Keratinocyte (primary cell): ENCODE data around the gene TUBGCP6. TPM values are rescaled to one million over a fixed set of nuclear protein-coding genes. Genes with fewer than 3 reads are reported as not detected.

Source experiments
- DNase-seq: peaks from one replicate; pipeline ENCODE4 v3.0.0-alpha.2; 2011; ENCODE audit warnings: low read depth, missing footprints, low spot score
- FAIRE-seq: peaks from 2 replicates; lab custom pipeline; 2011; peaks lifted over from hg19 to GRCh38; lab: Jason Lieb, UNC
- H2AFZ ChIP-seq: 2 replicates; pipeline ENCODE4 v1.6.0; 2012; ENCODE audit warnings: low read length, control low read depth, inconsistent platforms; ENCODE audit not compliant: control insufficient read depth
- H3K27ac ChIP-seq: 2 replicates; pipeline ENCODE4 v1.5.1; 2011; ENCODE audit warnings: low read length; ENCODE audit not compliant: control insufficient read depth, insufficient read depth
- H3K27me3 ChIP-seq: 3 replicates; pipeline ENCODE4 v1.6.0; 2011; ENCODE audit warnings: low read length; ENCODE audit not compliant: control insufficient read depth, insufficient read depth; ENCODE audit errors: extremely low read depth
- H3K36me3 ChIP-seq, 2 experiments: 2 replicates in 1 of 2; 3 replicates in 1 of 2; pipeline ENCODE4 v1.5.1; 2011; ENCODE audit warnings: low read length in 2 of 2, mild to moderate bottlenecking in 1 of 2; ENCODE audit not compliant: control insufficient read depth in 2 of 2, insufficient read depth in 2 of 2; ENCODE audit errors: extremely low read depth in 1 of 2
- H3K4me1 ChIP-seq: 3 replicates; pipeline ENCODE4 v1.5.1; 2011; ENCODE audit warnings: low read length; ENCODE audit not compliant: control insufficient read depth, insufficient read depth; ENCODE audit errors: extremely low read depth
- H3K4me2 ChIP-seq: 3 replicates; pipeline ENCODE4 v1.6.0; 2011; ENCODE audit warnings: low read depth, low read length; ENCODE audit not compliant: control insufficient read depth, insufficient read depth; ENCODE audit errors: extremely low read depth
- H3K4me3 ChIP-seq, 3 experiments: fragments of 200-600 bp in 1 of 3; sonication (generic) in 1 of 3; 2 replicates in 2 of 3; 3 replicates in 1 of 3; pipeline ENCODE4 v1.5.1; 2011 to 2016; ENCODE audit warnings: low read length in 3 of 3, mild to moderate bottlenecking in 3 of 3, control low read depth in 2 of 3, inconsistent platforms in 1 of 3, low read depth in 1 of 3, mixed read lengths in 1 of 3, mixed run types in 1 of 3, moderate library complexity in 1 of 3; ENCODE audit not compliant: control insufficient read depth in 2 of 3, insufficient read depth in 2 of 3; ENCODE audit errors: extremely low read depth in 1 of 3
- H3K79me2 ChIP-seq: 2 replicates; pipeline ENCODE4 v1.6.0; 2012; ENCODE audit warnings: low read length; ENCODE audit not compliant: control insufficient read depth, insufficient read depth
- H3K9ac ChIP-seq: 3 replicates; pipeline ENCODE4 v1.6.0; 2011; ENCODE audit warnings: low read length; ENCODE audit not compliant: control insufficient read depth, insufficient read depth; ENCODE audit errors: extremely low read depth
- H3K9me1 ChIP-seq: 3 replicates; pipeline ENCODE4 v1.6.0; 2011; ENCODE audit warnings: low read length; ENCODE audit not compliant: control insufficient read depth, insufficient read depth; ENCODE audit errors: extremely low read depth
- H3K9me3 ChIP-seq: 2 replicates; pipeline ENCODE4 v1.5.1; 2012; ENCODE audit warnings: low read depth, low read length; ENCODE audit not compliant: control insufficient read depth
- H4K20me1 ChIP-seq: 3 replicates; pipeline ENCODE4 v1.6.0; 2011; ENCODE audit warnings: low read length; ENCODE audit not compliant: control insufficient read depth, insufficient read depth; ENCODE audit errors: extremely low read depth
- EZH2 ChIP-seq: IDR thresholded peaks from one replicate; pipeline ENCODE4 v1.6.1; 2012; ENCODE audit warnings: inconsistent platforms, mild to moderate bottlenecking, low read length, moderate library complexity
- dilution Hi-C: fragments of 300-500 bp; cut with MboI; formaldehyde crosslinking; loops from one replicate; pipeline ENCODE4 v1.7.0; 2020; ENCODE audit warnings: low sequenced_read_pairs; ENCODE audit not compliant: extremely low pct_ligation_motif_present
- polyA plus RNA-seq, 5 experiments: library from polyadenylated mRNA; depleted of rRNA in 3 of 5; stranded (reverse) in 3 of 5; stranded (forward) in 1 of 5; unstranded in 1 of 5; fragments of >200 nt; gene quantifications; 1 replicate in 1 of 5; 2 replicates in 3 of 5; 3 replicates in 1 of 5; pipeline versions ENCODE4 v1.2.1 to v1.2.3, GENCODE V29; 2011 to 2012; ENCODE audit warnings: missing spikeins in 2 of 5, low read depth in 1 of 5, low replicate concordance in 1 of 5
- TF ChIP-seq, protein P1 (sequence below), 3 experiments: IDR thresholded peaks in 1 of 3; conservative IDR thresholded peaks in 1 of 3; optimal IDR thresholded peaks in 1 of 3; 2 replicates in 2 of 3; 3 replicates in 1 of 3; pipeline versions ENCODE3 to v1.5.1; 2011; ENCODE audit warnings: low read length in 3 of 3, mild to moderate bottlenecking in 3 of 3, moderate library complexity in 2 of 3, control low read depth in 1 of 3, inconsistent platforms in 1 of 3; ENCODE audit not compliant: insufficient read depth in 2 of 3; ENCODE audit errors: extremely low read depth in 1 of 3

TUBGCP6 gene
- polyA plus RNA-seq, 1 donor (not counting 4 experiments of a cell fraction or from before 2014, with no cell fraction given), result 10.1 TPM

DNA sequence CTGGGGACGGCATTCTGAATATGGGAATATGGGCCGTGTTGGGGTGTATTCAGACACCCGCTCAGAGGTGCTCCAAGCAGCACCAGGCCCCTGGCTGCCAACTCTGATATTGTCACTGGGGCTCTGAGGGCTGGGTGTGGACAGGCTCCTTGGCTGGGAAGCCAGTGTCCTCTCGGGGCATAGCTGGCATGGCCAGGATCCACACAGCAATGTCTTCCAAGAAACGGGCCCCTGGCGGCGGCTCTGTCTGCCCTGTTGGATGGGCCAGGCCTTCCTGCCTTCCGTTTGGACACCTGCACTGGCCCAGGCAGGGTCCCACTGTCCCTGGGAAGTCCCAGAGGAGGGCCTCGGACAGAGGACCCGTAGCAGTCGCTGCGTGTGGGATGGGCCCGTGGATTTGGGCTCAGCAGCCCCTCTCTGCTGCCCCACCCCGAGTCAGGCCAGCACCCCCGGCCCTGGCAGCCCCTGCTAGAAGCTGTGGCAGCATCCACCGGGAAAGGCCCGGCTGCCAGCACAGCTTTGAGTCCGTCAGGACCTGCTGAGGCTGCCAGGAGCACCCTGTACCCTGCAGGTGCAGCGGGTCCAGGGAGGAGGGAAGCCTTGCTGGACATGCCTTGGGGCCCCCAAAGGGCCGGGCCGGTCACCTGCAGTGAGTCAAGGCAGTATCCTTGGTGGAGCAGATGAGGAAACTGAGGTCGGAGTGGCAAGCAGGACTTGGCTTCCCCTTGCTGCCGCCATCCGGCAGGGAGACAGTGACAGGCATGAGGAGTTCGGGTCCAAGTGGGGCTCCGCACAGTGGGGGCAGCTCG lies 70.2 kb downstream of the TUBGCP6 start:
- Histone ChIP-seq H4K20me1 (no peaks in the 10 kb centered on the region), H3K4me2 (no peak overlapping the region), H3K4me1 (no peaks in the 10 kb centered on the region), H3K27ac (no peak overlapping the region), H3K9me1 (no peaks in the 10 kb centered on the region), H3K9me3 (no peaks in the 10 kb centered on the region), H3K9ac (no peak overlapping the region), H2AFZ (no peak overlapping the region), H3K27me3 (peaks cover 5% of the 10 kb centered on the region), H3K4me3 (no peak overlapping the region), H3K36me3 (no peaks in the 10 kb centered on the region), H3K79me2 (no peaks in the 10 kb centered on the region)
- TF ChIP-seq EZH2, result no peak
- TF ChIP-seq, protein P1, sequence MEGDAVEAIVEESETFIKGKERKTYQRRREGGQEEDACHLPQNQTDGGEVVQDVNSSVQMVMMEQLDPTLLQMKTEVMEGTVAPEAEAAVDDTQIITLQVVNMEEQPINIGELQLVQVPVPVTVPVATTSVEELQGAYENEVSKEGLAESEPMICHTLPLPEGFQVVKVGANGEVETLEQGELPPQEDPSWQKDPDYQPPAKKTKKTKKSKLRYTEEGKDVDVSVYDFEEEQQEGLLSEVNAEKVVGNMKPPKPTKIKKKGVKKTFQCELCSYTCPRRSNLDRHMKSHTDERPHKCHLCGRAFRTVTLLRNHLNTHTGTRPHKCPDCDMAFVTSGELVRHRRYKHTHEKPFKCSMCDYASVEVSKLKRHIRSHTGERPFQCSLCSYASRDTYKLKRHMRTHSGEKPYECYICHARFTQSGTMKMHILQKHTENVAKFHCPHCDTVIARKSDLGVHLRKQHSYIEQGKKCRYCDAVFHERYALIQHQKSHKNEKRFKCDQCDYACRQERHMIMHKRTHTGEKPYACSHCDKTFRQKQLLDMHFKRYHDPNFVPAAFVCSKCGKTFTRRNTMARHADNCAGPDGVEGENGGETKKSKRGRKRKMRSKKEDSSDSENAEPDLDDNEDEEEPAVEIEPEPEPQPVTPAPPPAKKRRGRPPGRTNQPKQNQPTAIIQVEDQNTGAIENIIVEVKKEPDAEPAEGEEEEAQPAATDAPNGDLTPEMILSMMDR (optimal IDR thresholded peaks at IDR 0.05 in 1 of 3, IDR thresholded peaks at IDR 0.05 in 1 of 3, conservative IDR thresholded peaks at IDR 0.05 in 1 of 3; ENCODE audit: extremely low read depth in 1 of 3, insufficient read depth in 2 of 3, low read length in 3 of 3), result no peak
- dilution Hi-C loops, result no loop called here
- FAIRE-seq, result no peak
- no peak for DNase-seq

DNA sequence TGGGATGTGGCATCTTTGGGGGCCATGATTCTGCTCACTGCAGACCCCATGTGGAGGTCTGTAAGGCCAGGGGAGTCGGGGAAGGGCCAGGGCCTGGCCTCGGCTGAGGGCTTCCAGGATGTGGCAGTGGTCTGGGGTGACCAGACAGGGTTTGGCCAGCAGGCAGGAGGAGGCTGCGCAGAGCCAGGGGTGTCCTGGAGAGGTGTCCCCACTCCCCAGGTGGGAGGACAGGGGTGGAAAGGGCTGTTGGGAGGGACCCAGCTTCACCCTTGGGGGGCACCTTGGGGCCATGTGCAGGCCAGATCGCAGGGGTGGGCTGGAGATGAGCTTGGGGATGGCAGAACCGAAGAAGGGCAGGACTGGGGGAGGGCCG lies 70.9 kb downstream of the TUBGCP6 start:
- Histone ChIP-seq H3K27ac (no peak overlapping the region), H3K36me3 (no peaks in the 10 kb centered on the region), H3K4me1 (no peaks in the 10 kb centered on the region), H3K4me3 (no peak overlapping the region), H3K79me2 (no peaks in the 10 kb centered on the region), H3K9ac (no peak overlapping the region), H3K27me3 (peaks cover 10% of the 10 kb centered on the region), H3K9me1 (no peaks in the 10 kb centered on the region), H3K9me3 (no peaks in the 10 kb centered on the region), H3K4me2 (no peak overlapping the region), H2AFZ (no peak overlapping the region), H4K20me1 (no peaks in the 10 kb centered on the region)
- DNase-seq, result no peak
- TF ChIP-seq EZH2, result no peak
- TF ChIP-seq, protein P1 (optimal IDR thresholded peaks at IDR 0.05 in 1 of 3, IDR thresholded peaks at IDR 0.05 in 1 of 3, conservative IDR thresholded peaks at IDR 0.05 in 1 of 3; ENCODE audit: extremely low read depth in 1 of 3, insufficient read depth in 2 of 3, low read length in 3 of 3), result no peak
- no peak for FAIRE-seq
- dilution Hi-C loops, result no loop called here
